DMS 273 treated with DMSO at 0.1 percent for 48 hours (cell line): Measurements from ENCODE around the gene ZNF618.

Experiments
- DNase-seq: peaks from one replicate; lab custom pipeline; 2025; lab: John Stamatoyannopoulos, UW

Gene ZNF618, protein sequence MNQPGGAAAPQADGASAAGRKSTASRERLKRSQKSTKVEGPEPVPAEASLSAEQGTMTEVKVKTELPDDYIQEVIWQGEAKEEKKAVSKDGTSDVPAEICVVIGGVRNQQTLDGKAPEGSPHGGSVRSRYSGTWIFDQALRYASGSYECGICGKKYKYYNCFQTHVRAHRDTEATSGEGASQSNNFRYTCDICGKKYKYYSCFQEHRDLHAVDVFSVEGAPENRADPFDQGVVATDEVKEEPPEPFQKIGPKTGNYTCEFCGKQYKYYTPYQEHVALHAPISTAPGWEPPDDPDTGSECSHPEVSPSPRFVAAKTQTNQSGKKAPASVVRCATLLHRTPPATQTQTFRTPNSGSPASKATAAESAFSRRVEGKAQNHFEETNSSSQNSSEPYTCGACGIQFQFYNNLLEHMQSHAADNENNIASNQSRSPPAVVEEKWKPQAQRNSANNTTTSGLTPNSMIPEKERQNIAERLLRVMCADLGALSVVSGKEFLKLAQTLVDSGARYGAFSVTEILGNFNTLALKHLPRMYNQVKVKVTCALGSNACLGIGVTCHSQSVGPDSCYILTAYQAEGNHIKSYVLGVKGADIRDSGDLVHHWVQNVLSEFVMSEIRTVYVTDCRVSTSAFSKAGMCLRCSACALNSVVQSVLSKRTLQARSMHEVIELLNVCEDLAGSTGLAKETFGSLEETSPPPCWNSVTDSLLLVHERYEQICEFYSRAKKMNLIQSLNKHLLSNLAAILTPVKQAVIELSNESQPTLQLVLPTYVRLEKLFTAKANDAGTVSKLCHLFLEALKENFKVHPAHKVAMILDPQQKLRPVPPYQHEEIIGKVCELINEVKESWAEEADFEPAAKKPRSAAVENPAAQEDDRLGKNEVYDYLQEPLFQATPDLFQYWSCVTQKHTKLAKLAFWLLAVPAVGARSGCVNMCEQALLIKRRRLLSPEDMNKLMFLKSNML

DNA sequence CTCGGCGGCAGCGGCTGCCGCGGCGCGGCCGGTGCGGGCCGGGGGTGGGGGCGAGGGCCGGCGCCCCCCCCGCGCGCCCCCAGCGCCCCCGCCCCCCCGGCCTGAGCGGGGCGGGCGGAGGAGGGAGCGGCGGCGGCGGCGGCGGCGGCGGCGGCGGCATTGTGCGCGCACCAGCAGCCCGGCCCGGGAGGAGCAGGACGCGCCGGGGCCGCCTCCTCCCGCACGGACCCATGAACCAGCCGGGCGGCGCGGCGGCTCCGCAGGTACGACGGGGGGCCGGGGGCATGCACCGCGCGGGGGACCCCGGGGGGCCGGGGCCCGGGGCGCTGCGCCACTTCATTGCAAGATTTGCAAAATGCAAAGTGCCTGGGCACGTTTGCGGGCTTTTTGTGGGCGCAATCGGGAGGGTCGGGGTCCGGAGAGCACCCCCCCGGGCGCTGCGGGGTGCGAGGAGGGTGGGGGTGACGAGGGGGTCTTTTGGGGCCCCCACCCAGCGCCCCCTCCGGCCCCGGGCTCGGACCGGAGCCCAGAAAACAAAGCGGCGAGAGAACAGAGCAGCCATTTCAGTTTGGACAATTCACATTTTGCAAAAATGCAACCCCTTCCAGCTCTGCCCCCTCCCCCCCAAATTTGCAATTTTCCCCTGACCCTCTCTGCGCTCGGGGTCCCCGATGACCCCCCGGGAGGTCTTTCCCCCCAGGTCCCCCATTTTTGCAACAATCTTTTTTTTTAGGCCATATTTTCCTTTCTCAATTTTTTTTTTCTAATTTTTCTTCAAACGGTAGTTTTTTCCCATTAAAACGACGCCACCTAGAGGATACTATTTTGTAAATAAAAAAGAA, at the start of gene ZNF618:
Gene ZNF618 (plus strand): TSS at position 159 of the 842 bp plus-strand sequence. CDS start 72 bp downstream, at position 231.
- DNase-seq: no peak

DNA sequence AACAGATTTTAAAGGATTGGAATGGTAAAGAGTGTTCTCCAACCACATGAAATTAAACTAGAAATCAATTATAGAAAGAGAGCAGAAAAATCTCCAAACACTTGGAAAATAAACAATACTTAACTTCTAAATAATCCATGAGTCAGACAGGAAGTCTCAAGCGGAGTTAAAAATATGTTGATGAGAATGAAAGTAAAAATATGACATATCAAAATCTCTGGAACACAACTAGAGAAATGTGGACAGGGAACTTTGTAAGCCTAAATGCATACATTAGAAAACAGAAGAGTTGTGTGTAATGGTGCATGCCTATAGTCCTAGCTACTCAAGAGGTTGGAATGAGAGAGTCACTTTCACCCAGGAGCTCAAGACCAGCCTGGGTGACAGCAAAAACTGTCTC, 47.9 kb upstream of the ZNF618 start:
- no peak for DNase-seq

DNA sequence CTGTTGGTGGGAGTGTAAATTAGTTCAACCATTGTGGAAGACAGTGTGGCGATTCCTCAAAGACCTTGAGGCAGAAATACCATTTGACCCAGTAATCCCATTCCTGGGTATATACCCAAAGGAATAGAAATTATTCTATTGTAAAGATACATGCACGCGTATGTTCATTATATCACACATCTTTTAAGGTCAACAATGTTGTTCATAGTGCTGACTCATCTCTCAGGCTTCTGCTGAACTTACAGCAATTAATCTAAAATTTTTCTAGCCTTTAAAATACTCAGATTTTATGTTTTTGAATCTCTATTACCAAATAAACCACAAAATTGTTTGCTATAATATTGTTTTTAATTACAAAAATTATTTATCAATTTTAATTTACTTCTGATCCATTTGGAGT, 38.8 kb upstream of the ZNF618 start:
- DNase-seq: no peak

DNA sequence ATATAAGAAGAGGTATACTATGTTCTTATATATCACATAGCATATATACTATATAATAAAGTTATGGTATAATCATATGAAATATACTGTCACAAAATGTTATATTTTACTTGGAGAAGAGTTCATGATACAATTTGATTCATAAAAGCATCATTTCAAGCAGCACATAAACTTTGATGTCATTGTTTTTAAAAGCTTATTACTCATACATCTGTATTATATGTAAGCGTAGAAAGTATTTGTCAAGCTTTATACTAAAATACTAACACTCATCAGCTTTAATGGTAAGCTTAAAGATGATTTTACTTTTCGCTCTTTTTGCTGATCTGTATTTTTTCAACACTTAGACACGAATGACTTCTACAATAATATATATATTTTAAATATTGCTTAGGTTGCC, 34.0 kb upstream of the ZNF618 start:
- DNase-seq: no peak

DNA sequence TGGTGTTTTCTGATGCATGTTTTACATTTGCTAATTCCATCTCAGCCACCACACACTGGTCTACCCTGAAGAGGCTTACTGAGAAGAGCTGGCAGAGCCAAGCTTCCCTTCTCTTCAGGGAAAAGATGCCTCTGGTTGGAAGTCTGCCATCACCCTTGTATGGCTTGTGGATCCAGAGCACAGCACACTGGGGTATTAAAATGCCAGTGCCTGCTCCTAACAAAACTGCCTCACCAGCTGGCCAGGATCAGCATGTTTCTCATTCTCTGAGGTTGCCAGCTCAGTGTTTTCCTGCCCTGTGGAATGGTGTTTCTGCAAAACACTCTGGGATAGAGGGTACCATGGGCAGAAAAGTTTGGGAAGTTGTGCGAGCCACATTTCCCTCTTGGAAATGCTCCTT, 31.6 kb upstream of the ZNF618 start:
- peak; percentile 38 for DNase-seq

DNA sequence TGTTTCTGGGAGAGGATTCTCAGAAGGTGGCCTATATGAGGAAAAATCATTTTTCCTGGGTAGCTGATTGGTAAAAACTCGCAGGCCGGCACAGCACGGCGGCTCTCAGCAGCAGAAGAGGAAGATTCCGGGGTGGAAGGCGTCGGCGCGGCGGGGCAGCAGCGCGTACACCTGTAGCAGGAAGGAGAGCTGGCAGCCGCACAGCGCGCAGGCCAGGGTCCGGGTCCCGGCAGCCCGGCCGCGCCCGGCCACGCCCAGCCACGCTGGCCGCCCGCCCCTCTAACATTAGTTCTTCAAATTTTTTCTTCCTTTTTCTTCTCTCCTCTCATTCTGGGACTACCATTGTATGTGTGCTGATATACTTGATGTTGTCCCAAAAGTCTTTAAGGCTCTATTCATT, 24.8 kb upstream of the ZNF618 start:
- no peak for DNase-seq

DNA sequence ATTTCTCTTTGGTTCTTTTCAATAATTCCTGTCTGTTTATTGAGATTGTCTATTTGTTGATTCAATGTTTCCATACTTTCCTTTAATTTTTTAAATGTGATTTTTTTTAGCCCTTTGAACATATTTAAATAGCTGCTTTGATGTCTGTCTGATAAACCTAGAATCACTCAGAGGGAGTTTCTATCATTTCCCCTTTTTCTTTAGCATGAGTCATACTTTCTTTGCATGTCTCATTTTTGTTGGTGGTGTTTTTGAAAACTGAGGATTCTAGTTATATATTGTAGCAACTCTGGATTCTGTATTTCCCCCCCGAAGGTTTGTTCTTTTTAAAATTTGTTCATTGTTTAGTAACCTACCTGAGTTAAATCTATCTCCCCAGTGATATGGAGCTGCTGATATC, 24.2 kb upstream of the ZNF618 start:
- no peak for DNase-seq

DNA sequence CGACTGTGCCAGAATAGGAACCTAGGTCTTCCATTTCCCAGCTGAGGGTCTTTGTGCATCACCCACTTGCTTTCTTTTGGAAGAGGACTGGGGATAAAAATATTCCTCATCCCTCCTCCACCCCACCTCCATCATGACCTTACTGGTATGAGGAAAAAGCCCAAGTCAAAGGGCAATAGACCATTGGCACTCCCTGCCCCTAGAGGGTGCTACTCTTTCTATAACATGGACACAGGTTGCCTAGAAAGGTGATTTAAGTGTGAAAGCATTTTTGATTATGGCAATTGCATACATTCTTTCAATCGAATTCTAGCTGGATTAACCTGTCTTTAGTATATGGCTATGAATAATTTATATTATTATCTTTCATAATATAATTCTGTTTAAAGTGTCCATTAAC, 22.8 kb upstream of the ZNF618 start:
- no peak for DNase-seq

DNA sequence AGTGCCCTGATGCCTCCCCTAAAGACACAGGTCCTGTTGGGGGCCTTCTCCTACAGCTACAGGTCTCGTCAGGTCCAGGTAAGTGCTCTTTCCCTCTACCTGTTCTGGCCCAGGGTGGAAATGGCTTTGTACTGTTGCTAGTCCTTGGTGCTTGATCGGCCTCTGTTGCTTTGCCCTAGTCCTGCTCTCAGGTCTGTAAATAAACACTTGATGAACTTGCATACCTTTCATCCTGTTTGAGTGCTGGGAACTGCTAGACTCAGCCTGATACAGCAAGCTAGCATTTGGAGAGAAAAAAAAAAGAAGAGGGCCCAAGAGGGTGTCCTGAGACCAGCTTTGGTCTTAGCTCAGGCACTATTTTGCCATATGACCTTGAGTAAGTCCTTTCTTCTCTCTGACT, 21.8 kb upstream of the ZNF618 start:
- DNase-seq: no peak

DNA sequence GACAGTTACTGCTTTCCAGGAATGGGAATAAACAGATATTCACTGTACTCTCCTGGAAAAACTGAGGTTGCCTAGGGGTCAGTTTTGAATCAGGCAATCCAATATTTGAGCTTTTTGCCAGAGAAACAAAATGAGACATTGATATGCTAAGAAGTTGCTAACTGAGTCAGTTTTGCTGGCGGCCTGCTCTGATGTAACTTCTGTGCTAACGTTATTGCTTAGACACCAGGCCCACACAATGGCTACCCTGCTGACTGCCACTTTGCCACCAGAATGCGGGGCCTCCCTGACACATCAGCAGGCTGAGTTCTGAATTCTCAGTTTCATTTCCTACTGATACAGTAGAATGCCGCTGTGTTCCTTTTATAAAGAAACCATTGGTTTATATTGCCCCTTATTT, 18.2 kb upstream of the ZNF618 start:
- no peak for DNase-seq

DNA sequence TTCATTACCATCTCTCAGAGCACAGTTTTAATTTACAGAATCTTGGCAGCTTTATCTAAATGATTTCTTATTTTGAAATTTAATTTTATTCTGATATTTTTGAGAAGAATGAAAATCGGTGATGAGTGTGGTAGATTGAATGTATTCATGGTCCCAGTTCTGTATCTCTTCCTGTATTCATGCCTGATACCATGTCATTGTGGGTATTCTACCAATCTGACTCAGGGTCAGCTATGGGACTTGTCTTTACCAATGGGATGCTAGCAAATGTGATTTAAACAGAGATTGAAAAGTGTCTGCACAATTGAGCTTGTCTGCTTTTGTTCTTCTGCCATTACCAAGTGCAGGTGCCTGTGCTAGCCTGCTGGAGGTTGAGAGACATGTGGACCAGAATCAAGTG, 17.8 kb upstream of the ZNF618 start:
- no peak for DNase-seq

DNA sequence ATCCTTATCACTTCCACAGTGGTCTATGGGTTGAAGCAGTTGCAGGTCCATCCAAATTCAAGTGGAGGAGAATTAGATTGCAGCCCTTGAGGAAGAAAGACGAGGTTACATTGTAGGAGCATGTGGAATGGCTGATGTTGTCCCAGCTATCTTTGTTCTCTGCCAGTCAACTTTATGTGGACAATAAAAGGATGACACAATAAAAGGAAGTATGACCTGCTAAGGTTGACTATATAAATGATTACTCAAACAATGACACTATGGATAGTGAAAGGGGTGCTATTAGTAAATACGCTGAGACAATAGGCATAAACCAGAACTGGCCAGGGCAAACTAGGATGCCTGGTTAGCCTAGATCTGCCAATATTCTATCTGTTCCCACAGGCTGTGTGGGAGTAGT, 12.8 kb upstream of the ZNF618 start:
- DNase-seq: no peak

DNA sequence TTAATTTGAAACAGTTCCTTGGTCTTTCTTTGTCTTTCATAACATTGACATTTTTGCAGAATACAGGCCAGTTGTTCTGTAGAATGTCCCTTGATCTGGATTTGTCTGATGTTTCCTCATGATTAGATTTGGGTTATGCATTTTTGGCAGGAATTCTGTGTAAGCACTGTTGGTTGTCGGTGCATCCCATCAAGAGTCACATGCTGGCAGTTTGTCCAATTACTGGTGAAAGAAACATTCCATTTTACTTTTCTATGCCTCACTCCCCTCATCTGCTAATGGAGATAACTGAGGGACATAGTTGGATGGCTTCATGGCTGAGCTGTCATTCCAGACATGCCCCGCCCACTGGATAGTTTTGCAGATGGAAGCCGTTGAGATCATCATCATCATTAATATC, 7.6 kb upstream of the ZNF618 start:
- DNase-seq: no peak

DNA sequence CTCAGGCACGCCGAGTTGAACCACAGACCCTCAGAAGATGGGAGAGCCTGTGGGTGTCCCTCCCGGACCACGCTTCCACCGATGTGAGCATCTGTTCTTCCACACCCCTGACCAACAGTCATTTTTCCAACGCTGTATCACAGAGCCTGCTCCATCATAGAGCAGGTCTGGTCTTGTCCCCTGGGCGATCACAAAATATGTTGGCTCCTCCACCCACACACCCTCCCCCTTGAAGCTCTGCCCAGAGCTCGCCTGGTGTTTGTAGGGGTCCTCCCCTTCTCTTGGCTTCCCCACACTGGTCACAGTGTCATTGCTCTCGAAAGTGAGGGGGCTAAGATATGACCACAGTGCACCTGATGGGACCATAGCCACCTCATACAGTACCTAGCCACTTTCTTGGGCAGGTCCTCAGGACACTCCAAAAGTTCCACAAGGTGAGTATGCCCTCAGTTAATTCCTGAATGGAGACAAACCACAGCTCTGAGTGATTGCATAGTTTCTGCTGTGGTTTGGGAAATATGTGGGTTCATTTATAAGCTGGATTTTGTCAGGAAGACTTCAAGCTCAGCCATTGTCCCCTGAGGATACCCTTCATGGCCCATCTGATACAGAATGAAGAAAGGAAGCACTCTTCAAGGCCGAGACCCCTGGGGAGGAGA, 3.5 kb upstream of the ZNF618 start:
- no peak for DNase-seq

DNA sequence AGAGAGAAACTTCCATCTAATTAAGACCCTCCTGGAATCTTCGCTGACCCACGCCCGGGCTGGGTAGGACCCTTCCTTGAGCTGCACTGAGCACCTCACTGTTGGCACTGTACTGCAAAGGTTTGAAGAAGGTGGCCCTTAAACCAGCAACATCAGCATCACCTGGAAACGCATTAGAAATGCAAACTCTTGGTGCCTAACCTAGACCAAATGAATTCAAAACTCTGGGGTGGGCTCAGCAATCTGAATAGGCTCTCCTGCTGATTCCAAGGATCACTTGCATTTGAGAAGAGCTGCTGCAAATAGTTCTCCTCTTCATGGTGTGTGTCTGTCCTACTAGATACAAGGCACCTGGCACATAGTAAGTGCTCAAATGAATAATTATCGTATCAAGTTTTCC, 2.7 kb upstream of the ZNF618 start:
- DNase-seq: no peak

DNA sequence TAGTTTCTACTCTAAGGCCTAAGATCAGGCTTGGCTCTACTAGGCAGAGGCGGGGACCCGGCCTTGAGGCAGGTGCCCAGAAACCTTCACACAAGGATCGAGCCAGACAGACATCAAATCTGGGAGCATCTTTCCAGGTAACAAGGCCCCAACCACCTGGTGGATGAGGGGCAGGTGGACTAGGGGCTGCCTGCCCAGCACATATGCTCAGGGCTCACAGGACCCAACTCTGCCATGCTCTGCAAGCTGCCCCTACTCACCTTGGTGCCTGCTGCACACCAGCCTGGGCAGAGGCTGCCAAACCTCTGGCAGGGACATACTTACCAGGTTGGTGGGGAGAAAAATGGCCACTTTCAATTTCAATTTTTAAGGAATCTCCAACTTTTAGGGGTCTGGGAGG, 2.2 kb upstream of the ZNF618 start:
- DNase-seq: no peak

DNA sequence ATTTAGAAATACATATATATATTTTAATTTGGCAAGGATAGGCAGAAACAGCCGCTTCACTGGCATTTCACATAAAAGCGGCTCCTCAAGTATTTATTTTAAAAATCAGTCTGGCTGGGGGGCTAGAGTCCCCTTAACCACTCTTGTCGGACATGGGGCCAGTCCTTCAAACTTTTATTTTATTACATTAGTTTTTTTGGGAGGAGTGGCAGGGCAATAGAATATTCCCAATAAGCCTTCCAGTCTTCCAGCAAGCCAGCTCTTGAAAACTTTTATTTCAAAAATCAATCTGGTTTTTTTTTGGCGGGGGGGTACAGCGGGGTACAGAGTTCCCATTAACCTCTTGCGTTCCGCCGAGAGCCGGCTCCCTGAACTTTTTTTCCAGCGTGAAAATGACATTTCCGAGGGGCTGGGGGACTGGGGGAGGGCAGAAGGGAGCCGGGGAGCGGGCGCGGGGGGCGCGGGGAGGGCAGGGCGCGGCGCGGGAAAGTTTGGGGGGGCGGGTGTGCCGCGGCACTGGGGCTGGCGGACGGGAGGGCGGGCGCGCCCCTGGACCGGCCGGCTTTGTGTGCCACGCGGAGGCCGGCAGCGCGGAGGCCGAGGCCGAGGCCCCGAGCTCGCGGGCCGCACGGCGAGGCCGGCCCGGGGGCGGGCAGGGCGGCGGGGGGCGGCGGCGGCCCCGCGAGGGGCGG, 504 bp upstream of the ZNF618 start:
- DNase-seq: no peak

DNA sequence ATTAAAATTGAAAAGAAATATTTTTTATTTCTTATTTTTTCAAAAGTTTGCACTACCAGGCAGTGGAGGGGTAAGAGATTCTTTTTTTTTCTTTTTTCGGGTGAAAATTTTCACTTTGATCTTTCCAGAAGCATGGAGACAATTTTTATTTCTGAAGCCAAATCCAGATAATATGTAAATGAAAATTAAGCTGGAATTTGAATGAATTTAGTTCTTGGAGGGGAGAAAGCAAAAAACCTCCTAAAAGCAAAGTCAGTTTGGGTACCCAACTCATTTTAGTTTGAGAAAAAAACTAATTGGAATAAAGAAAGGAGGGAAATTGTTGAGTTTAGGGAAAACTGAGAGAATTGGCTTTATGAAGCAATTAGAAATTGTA, 872 bp downstream of the ZNF618 start:
- no peak for DNase-seq

DNA sequence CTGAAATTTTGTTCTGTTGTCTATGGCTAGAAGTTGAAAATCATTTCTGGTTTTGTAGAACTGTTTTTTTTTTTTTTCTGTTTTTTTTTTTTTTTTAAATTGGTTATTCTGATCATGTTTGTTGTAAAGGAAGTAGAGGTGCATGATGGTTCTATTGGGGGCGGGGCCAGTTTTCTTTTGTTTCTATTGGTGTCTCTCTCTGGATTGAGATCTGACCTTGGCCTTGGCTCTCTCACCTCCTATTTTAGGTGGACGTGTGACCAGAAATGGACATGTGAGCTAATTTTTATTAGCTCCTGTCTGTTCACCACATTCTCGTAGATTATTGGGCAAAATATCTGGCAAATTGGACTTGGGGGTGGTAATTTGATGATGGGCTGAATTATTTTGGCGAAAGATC, 3.2 kb downstream of the ZNF618 start:
- no peak for DNase-seq

DNA sequence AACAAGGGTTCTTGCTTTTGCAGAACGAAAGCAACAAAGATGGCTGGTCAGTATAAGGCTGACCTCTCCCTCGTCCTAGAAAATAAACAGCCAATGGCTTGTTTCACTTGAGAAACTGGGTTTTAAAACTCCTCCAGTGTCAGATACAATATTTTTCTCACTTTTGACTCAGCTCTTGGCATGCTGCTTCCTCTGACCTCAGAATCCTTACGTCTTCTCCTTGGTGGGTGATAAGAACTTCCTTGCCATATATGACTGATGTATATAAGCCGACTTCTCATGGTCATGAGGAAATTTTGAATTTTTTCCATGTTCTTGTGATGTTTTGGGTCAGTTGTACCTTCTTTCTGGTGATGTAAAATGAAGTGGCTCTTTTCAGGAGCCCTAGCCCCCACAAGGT, 3.8 kb downstream of the ZNF618 start:
- DNase-seq: no peak

DNA sequence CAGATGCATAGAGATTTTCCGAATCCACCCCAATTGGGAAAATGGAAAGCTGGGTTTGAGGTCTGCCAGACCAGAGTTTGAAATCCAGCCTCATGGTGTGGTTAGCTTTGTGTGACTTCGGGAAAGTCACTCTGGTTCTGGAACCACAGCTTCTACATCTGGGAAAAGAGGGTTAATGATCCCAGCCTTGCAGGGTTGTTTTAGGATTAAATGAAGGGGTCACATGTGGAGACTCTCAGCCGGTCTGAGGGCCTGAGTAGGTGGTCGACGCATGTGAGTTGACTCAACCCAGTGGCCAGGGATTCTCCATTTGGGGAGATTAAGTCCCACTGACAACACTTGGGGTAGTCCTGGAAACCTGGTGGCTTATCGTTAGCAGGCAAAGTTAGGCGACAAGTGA, 6.1 kb downstream of the ZNF618 start:
- DNase-seq: no peak
